Trophoblast cell (in vitro differentiated cells and primary cell): ENCODE measurements around the gene EIF2A.
"Not testable (repeated sequence)": the region's sequence is repeated elsewhere in the genome, so short reads cannot be mapped to it uniquely, and the experiment has no call there.

Experiments used
- DNase-seq, 2 donors: peaks; one replicate each; pipeline ENCODE4 v3.0.0-alpha.2; 2016
- H2AFZ ChIP-seq: 2 replicates; pipeline ENCODE4 v1.6.1; 2013; ENCODE audit warnings: low read length, moderate library complexity, mild to moderate bottlenecking; ENCODE audit not compliant: insufficient read depth, poor library complexity
- H2AK5ac ChIP-seq: 2 replicates; pipeline ENCODE4 v1.6.1; 2013; ENCODE audit warnings: mild to moderate bottlenecking, low read length
- H2BK120ac ChIP-seq: 2 replicates; pipeline ENCODE4 v1.6.1; 2013; ENCODE audit warnings: low read length, mild to moderate bottlenecking, moderate library complexity; ENCODE audit not compliant: insufficient read depth, poor library complexity
- H2BK12ac ChIP-seq: 2 replicates; pipeline ENCODE4 v1.6.1; 2013; ENCODE audit warnings: mild to moderate bottlenecking, low read length, moderate library complexity
- H2BK5ac ChIP-seq: 2 replicates; pipeline ENCODE4 v1.6.1; 2013; ENCODE audit warnings: low read length, low read depth, moderate library complexity, mild to moderate bottlenecking; ENCODE audit not compliant: poor library complexity
- H3K14ac ChIP-seq: 2 replicates; pipeline ENCODE4 v1.6.1; 2013; ENCODE audit warnings: mild to moderate bottlenecking, low read length
- H3K18ac ChIP-seq: 2 replicates; pipeline ENCODE4 v1.6.1; 2013; ENCODE audit warnings: mild to moderate bottlenecking, low read length
- H3K23ac ChIP-seq: 2 replicates; pipeline ENCODE4 v1.6.1; 2013; ENCODE audit warnings: low read length
- H3K27ac ChIP-seq: 2 replicates; pipeline ENCODE4 v1.5.1; 2013; ENCODE audit warnings: low read depth, mild to moderate bottlenecking, inconsistent platforms, low read length, moderate library complexity
- H3K27me3 ChIP-seq: 2 replicates; pipeline ENCODE4 v1.6.1; 2013; ENCODE audit warnings: inconsistent platforms, mild to moderate bottlenecking, low read length, moderate library complexity; ENCODE audit not compliant: insufficient read depth
- H3K36me3 ChIP-seq, 2 experiments: 1 replicate in 1 of 2; 2 replicates in 1 of 2; pipeline ENCODE4 v1.6.1; 2013; ENCODE audit warnings: low read length in 2 of 2, mild to moderate bottlenecking in 2 of 2, moderate library complexity in 1 of 2; ENCODE audit not compliant: insufficient read depth in 2 of 2, control insufficient read depth in 1 of 2
- H3K4ac ChIP-seq: 2 replicates; pipeline ENCODE4 v1.6.1; 2013; ENCODE audit warnings: low read depth, mild to moderate bottlenecking, low read length, moderate library complexity
- H3K4me1 ChIP-seq, 2 experiments: 1 replicate in 1 of 2; 2 replicates in 1 of 2; pipeline ENCODE4 v1.6.1; 2013; ENCODE audit warnings: low read length in 2 of 2, mild to moderate bottlenecking in 2 of 2, moderate library complexity in 1 of 2; ENCODE audit not compliant: insufficient read depth in 2 of 2, control insufficient read depth in 1 of 2
- H3K4me2 ChIP-seq: 2 replicates; pipeline ENCODE4 v1.6.1; 2013; ENCODE audit warnings: inconsistent platforms, mild to moderate bottlenecking, low read length, moderate library complexity
- H3K4me3 ChIP-seq: 2 replicates; pipeline ENCODE4 v1.5.1; 2013; ENCODE audit warnings: mild to moderate bottlenecking, low read depth, low read length, inconsistent platforms
- H3K79me1 ChIP-seq: one replicate; pipeline ENCODE4 v1.6.1; 2013; ENCODE audit warnings: low read length
- H3K79me2 ChIP-seq: 2 replicates; pipeline ENCODE4 v1.6.1; 2013; ENCODE audit warnings: low read length, mild to moderate bottlenecking; ENCODE audit not compliant: control insufficient read depth, insufficient read depth, poor library complexity
- H3K9ac ChIP-seq: 2 replicates; pipeline ENCODE4 v1.6.1; 2013; ENCODE audit warnings: mild to moderate bottlenecking, low read length
- H3K9me3 ChIP-seq: 2 replicates; pipeline ENCODE4 v1.6.1; 2013; ENCODE audit warnings: low read depth, mild to moderate bottlenecking, control low read depth, inconsistent platforms, low read length; ENCODE audit not compliant: insufficient read depth
- H4K12ac ChIP-seq: 2 replicates; pipeline ENCODE4 v1.6.1; 2013; ENCODE audit warnings: low read depth, mild to moderate bottlenecking, low read length, moderate library complexity
- H4K8ac ChIP-seq: 2 replicates; pipeline ENCODE4 v1.6.1; 2013; ENCODE audit warnings: low read depth, mild to moderate bottlenecking, low read length, moderate library complexity
- H4K91ac ChIP-seq: one replicate; pipeline ENCODE4 v1.6.1; 2013; ENCODE audit warnings: low read depth, mild to moderate bottlenecking, low read length, moderate library complexity
- WGBS: extraction: QIAGEN DNeasy Blood & Tissue Kit; methylation state at CpG from one replicate; pipeline ENCODE4 v1.1.7; 2013; ENCODE audit warnings: missing lambda C conversion rate; ENCODE audit not compliant: insufficient read length, insufficient coverage; ENCODE audit errors: extremely low coverage; 5-methylcytosine and 5-hydroxymethylcytosine counted together

Gene EIF2A

DNA sequence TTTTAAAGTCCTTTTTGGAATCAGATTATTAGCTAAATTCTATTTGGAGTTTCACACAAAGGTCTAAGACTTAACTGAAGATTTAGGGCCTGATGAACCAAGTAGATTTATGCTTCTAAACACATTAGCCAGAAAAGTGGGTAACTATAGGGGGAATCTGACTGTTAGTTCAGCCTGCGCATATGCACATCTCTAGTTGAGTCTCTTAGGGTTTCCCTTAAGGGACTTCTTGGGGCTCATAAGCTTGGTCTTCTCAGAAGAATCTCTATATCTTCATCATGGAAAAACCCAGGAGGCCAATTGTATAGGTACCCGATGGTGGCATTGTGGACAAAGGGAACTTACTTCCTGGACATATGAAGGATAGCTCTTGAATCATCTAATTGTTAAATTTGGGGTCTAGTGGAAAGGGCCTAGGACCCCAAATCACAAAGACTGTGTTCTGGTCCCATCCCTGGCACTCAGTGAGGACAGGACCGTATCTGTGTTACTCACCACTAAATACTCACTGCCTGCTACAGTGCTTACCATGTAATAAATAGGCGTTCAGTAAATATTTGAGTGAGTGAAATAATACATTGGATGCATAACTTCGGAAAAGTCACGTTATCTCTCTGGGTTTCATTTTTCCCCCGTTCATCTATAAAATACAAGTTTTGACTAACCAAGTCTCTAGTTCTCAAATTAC lies 73.6 kb downstream of the EIF2A start:
- Histone ChIP-seq H2AFZ (no peak overlapping the region), H3K9ac (no peak overlapping the region), H3K9me3 (no peaks in the 10 kb centered on the region), H3K18ac (no peak overlapping the region), H4K12ac (no peak overlapping the region), H3K4me3 (no peak overlapping the region), H3K4ac (peak overlapping the region; percentile 21), H4K8ac (no peak overlapping the region), H3K27me3 (no peaks in the 10 kb centered on the region), H3K27ac (no peak overlapping the region), H2AK5ac (no peak overlapping the region), H2BK120ac (no peak overlapping the region), H3K4me1 (no peaks in the 10 kb centered on the region), H3K4me2 (no peak overlapping the region), H4K91ac (no peak overlapping the region), H3K14ac (no peak overlapping the region), H3K23ac (no peak overlapping the region), H2BK5ac (no peak overlapping the region), H3K79me2 (no peaks in the 10 kb centered on the region), H3K79me1 (no peaks in the 10 kb centered on the region), H2BK12ac (no peak overlapping the region), H3K36me3 (peaks cover 5 to 7% of the 10 kb centered on the region in 2 experiments)
- no peak for DNase-seq
- no CpG with 5 or more reads among the region's 7 CpGs for WGBS

DNA sequence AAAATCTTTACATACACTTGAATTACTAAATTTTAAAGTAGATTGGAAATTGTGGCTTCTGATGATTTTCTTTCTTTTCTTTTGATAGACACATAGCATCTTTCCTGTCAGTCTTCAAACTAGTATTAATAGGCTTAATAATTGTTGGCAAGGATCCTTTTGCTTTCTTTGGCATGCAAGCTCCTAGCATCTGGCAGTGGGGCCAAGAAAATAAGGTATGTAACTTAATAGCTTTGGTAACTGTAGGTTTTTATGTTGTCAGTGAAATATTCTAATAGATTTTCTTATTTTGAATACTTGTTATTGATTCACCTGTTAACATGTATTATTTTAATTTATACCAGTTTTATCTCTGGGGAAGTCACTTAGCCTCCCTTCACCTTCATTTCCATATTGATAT lies 76.4 kb downstream of the EIF2A start:
- H3K4me2 ChIP-seq, DNase-seq, H3K27ac ChIP-seq, H3K18ac ChIP-seq, H2AFZ ChIP-seq, H3K23ac ChIP-seq, H3K14ac ChIP-seq, H2BK120ac ChIP-seq, H2BK5ac ChIP-seq, H2BK12ac ChIP-seq, H3K9ac ChIP-seq, H2AK5ac ChIP-seq, H3K4ac ChIP-seq, H3K4me3 ChIP-seq, H4K8ac ChIP-seq, H3K79me1 ChIP-seq, H3K79me2 ChIP-seq, H4K12ac ChIP-seq, H3K4me1 ChIP-seq, H3K27me3 ChIP-seq, H4K91ac ChIP-seq, H3K9me3 ChIP-seq: not testable (repeated sequence)
- H3K36me3 ChIP-seq = peaks cover 4 to 16% of the 10 kb centered on the region in 2 experiments

DNA sequence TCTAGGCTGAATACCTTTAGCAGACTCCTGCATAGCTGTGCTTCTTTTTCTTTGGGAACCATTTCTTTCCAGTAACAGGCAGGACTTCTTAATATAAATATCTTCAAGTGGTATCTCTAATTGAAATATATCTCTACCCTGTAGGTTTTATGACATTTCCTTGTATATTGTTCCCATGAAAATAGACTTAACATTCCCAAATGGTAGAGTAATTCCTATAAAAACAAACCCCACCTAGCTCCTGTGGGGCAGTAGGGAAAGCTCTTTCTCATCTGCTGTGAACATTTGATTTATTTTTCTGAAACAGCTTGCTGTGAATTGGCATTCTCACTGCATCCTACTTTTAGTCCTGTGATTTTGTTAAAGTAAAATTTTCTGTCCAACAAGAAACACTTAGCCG lies 77.4 kb downstream of the EIF2A start:
- Histone ChIP-seq H3K4me3 (no peak overlapping the region), H3K4me1 (no peaks in the 10 kb centered on the region), H4K8ac (no peak overlapping the region), H3K79me1 (no peaks in the 10 kb centered on the region), H3K23ac (no peak overlapping the region), H4K12ac (no peak overlapping the region), H3K9ac (no peak overlapping the region), H3K4me2 (no peak overlapping the region), H3K4ac (no peak overlapping the region), H3K27me3 (no peaks in the 10 kb centered on the region), H2BK12ac (no peak overlapping the region), H4K91ac (no peak overlapping the region), H3K14ac (no peak overlapping the region), H2AK5ac (no peak overlapping the region), H2BK5ac (no peak overlapping the region), H2AFZ (no peak overlapping the region), H2BK120ac (no peak overlapping the region), H3K18ac (no peak overlapping the region), H3K79me2 (no peaks in the 10 kb centered on the region), H3K36me3 (peaks cover 4 to 12% of the 10 kb centered on the region in 2 experiments), H3K9me3 (no peaks in the 10 kb centered on the region), H3K27ac (no peak overlapping the region)
- no CpG with 5 or more reads among the region's 1 CpG for WGBS
- DNase-seq = no peak

GRCh38 chr3:150626148-150626930 lies 79.8 kb downstream of the EIF2A start:
- no peak overlapping the region for H3K9ac ChIP-seq
- no peak overlapping the region for H2BK5ac ChIP-seq
- no peak overlapping the region for H3K27ac ChIP-seq
- no CpG with 5 or more reads among the region's 2 CpGs for WGBS
- H3K27me3 ChIP-seq = no peaks in the 10 kb centered on the region
- H3K4me2 ChIP-seq = no peak overlapping the region
- H4K12ac ChIP-seq = no peak overlapping the region
- H2BK120ac ChIP-seq = no peak overlapping the region
- H2BK12ac ChIP-seq = no peak overlapping the region
- H3K79me1 ChIP-seq = no peaks in the 10 kb centered on the region
- no peaks in the 10 kb centered on the region for H3K9me3 ChIP-seq
- no peaks in the 10 kb centered on the region for H3K4me1 ChIP-seq
- H4K8ac ChIP-seq = no peak overlapping the region
- no peak overlapping the region for H3K4ac ChIP-seq
- H3K23ac ChIP-seq = no peak overlapping the region
- H3K14ac ChIP-seq = no peak overlapping the region
- no peak overlapping the region for H2AFZ ChIP-seq
- no peaks in the 10 kb centered on the region for H3K79me2 ChIP-seq
- no peak for DNase-seq
- H4K91ac ChIP-seq = no peak overlapping the region
- H2AK5ac ChIP-seq = no peak overlapping the region
- no peak overlapping the region for H3K18ac ChIP-seq
- no peak overlapping the region for H3K4me3 ChIP-seq
- peaks cover 4 to 14% of the 10 kb centered on the region in 2 experiments for H3K36me3 ChIP-seq
